ENCODE results near the gene VTI1A. TPM values are rescaled to one million over a fixed set of nuclear protein-coding genes. Genes with fewer than 3 reads are reported as not detected.

The VTI1A gene
- total RNA-seq, 1 donor from 2014 or later = 34.2 TPM

DNA sequence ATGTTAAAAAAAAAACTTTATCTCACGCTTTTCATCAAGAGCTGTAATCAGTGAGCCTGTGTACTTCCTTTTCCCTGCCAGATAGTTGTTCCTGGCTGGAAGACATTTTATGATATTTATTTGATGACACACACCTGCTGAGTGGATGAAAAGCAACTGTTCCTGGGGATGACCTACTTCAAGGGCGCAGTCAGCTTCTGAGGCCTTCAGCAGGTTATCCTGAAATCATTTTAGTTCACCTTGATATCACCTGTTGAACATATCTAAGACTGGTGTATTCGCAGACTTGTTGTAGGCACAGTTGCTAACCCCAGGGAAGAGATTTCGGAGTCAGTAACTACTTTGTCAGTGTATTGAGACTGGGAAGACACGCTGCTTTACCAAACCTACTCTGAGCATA lies 268.6 kb downstream of the VTI1A start:
- Mint-ChIP-seq H3K4me3 (no peak overlapping the region), H3K36me3 (ENCODE audit: low read depth) (peaks cover 5% of the 10 kb centered on the region), H3K27me3 (ENCODE audit: low read depth) (no peaks in the 10 kb centered on the region), H3K27ac (ENCODE audit: unreplicated experiment) (no peak overlapping the region), H3K9me3 (no peaks in the 10 kb centered on the region), H3K4me1 (peaks cover 8% of the 10 kb centered on the region)
- TF ChIP-seq, protein P1, sequence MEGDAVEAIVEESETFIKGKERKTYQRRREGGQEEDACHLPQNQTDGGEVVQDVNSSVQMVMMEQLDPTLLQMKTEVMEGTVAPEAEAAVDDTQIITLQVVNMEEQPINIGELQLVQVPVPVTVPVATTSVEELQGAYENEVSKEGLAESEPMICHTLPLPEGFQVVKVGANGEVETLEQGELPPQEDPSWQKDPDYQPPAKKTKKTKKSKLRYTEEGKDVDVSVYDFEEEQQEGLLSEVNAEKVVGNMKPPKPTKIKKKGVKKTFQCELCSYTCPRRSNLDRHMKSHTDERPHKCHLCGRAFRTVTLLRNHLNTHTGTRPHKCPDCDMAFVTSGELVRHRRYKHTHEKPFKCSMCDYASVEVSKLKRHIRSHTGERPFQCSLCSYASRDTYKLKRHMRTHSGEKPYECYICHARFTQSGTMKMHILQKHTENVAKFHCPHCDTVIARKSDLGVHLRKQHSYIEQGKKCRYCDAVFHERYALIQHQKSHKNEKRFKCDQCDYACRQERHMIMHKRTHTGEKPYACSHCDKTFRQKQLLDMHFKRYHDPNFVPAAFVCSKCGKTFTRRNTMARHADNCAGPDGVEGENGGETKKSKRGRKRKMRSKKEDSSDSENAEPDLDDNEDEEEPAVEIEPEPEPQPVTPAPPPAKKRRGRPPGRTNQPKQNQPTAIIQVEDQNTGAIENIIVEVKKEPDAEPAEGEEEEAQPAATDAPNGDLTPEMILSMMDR (conservative IDR thresholded peaks at IDR 0.05) = no peak
- no peak for DNase-seq (ENCODE audit: low read depth, low spot score)

GRCh38 chr10:112716076-112716475 lies 269.1 kb downstream of the VTI1A start:
- TF ChIP-seq, protein P1 (conservative IDR thresholded peaks at IDR 0.05) = no peak
- H3K9me3 Mint-ChIP-seq = no peaks in the 10 kb centered on the region
- H3K4me1 Mint-ChIP-seq = peaks cover 7% of the 10 kb centered on the region
- DNase-seq (ENCODE audit: low read depth, low spot score) = no peak
- H3K27me3 Mint-ChIP-seq (ENCODE audit: low read depth) = no peaks in the 10 kb centered on the region
- peaks cover 5% of the 10 kb centered on the region for H3K36me3 Mint-ChIP-seq (ENCODE audit: low read depth)
- H3K27ac Mint-ChIP-seq (ENCODE audit: unreplicated experiment) = no peak overlapping the region
- no peak overlapping the region for H3K4me3 Mint-ChIP-seq

DNA sequence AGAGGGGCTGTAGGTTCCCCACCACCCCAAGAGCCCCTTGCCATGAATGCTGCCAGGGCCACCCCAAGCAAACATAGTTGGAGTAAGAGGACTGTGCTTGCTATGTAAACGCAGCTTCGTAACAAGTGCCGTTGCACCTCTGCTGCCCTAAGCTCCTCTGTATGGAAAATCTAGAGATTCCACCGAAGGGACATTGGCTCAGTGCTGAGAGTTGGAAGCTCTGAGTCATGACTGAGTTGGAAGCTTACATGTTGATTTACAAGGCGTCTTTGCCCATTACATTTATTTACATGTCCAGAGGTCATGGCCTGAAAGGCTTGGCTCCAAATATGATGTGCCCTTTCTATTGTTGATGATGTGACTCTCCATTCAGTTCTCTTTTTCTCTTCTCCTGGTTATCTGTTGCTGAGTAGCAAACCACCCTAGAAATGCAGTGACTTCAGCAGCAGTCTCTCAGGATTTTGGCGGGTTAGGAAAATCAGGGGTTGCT lies 270.0 kb downstream of the VTI1A start:
- peaks cover 14% of the 10 kb centered on the region for H3K4me1 Mint-ChIP-seq

GRCh38 chr10:112720178-112720577 lies 273.2 kb downstream of the VTI1A start:
- H3K27me3 Mint-ChIP-seq (ENCODE audit: low read depth) = no peaks in the 10 kb centered on the region

More for the DNA sequence above, 270.0 kb downstream of the VTI1A start:
- Mint-ChIP-seq H3K9me3 (no peaks in the 10 kb centered on the region), H3K4me3 (no peak overlapping the region), H3K36me3 (ENCODE audit: low read depth) (peaks cover 5% of the 10 kb centered on the region), H3K27ac (ENCODE audit: unreplicated experiment) (peak overlapping the region; percentile 70), H3K27me3 (ENCODE audit: low read depth) (no peaks in the 10 kb centered on the region)
- TF ChIP-seq, protein P1 (conservative IDR thresholded peaks at IDR 0.05) = no peak
- DNase-seq (ENCODE audit: low read depth, low spot score) = no peak

GRCh38 chr10:112721080-112721698 lies 274.2 kb downstream of the VTI1A start:
- Mint-ChIP-seq H3K4me3 (no peak overlapping the region), H3K4me1 (peaks cover 42% of the 10 kb centered on the region), H3K9me3 (no peaks in the 10 kb centered on the region), H3K27ac (ENCODE audit: unreplicated experiment) (no peak overlapping the region), H3K27me3 (ENCODE audit: low read depth) (no peaks in the 10 kb centered on the region), H3K36me3 (ENCODE audit: low read depth) (no peaks in the 10 kb centered on the region)
- TF ChIP-seq, protein P1 (conservative IDR thresholded peaks at IDR 0.05) = peak; percentile 71
- no peak for DNase-seq (ENCODE audit: low read depth, low spot score)

More at GRCh38 chr10:112720178-112720577, 273.2 kb downstream of the VTI1A start:
- H3K27ac Mint-ChIP-seq (ENCODE audit: unreplicated experiment) = no peak overlapping the region
- no peak overlapping the region for H3K4me3 Mint-ChIP-seq
- H3K9me3 Mint-ChIP-seq = no peaks in the 10 kb centered on the region
- no peak for DNase-seq (ENCODE audit: low read depth, low spot score)
- TF ChIP-seq, protein P1 (conservative IDR thresholded peaks at IDR 0.05) = no peak
- peaks cover 5% of the 10 kb centered on the region for H3K36me3 Mint-ChIP-seq (ENCODE audit: low read depth)
- H3K4me1 Mint-ChIP-seq = peaks cover 42% of the 10 kb centered on the region

Data from neural crest cell (in vitro differentiated cells).